Endodermal cell (in vitro differentiated cells): ENCODE results near the gene ATP8B1. TPM values are rescaled to one million over a fixed set of nuclear protein-coding genes. Genes with fewer than 3 reads are reported as not detected.

Experiments used
- DNase-seq: peaks from one replicate; pipeline ENCODE4 v3.0.0-alpha.2; 2017
- H3K27ac ChIP-seq: 2 replicates; pipeline ENCODE4 v1.5.1; 2013; ENCODE audit warnings: mild to moderate bottlenecking, low read depth, low read length, moderate library complexity
- H3K27me3 ChIP-seq: 2 replicates; pipeline ENCODE4 v1.6.1; 2013; ENCODE audit warnings: mild to moderate bottlenecking, low read length, moderate library complexity; ENCODE audit not compliant: insufficient read depth, control insufficient read depth, poor library complexity, severe bottlenecking
- H3K36me3 ChIP-seq: 2 replicates; pipeline ENCODE4 v1.7.0; 2013; ENCODE audit warnings: mild to moderate bottlenecking, low read length, moderate library complexity; ENCODE audit not compliant: control insufficient read depth, insufficient read depth
- H3K4me1 ChIP-seq: one replicate; pipeline ENCODE4 v1.7.0; 2013; ENCODE audit warnings: low read length; ENCODE audit not compliant: control insufficient read depth, insufficient read depth
- H3K4me3 ChIP-seq: 2 replicates; pipeline ENCODE4 v1.5.1; 2013; ENCODE audit warnings: mild to moderate bottlenecking, low read length, moderate library complexity
- H3K9ac ChIP-seq: 2 replicates; pipeline ENCODE4 v1.6.1; 2013; ENCODE audit warnings: mild to moderate bottlenecking, low read length, moderate library complexity; ENCODE audit not compliant: poor library complexity, severe bottlenecking; ENCODE audit errors: extremely low read depth
- H3K9me3 ChIP-seq: 2 replicates; pipeline ENCODE4 v1.6.1; 2013; ENCODE audit warnings: mild to moderate bottlenecking, low read length, moderate library complexity; ENCODE audit not compliant: control insufficient read depth
- H3K27ac Mint-ChIP-seq: 2 replicates; pipeline ENCODE4 v1.8.0; 2020; ENCODE audit warnings: mixed read lengths
- H3K27me3 Mint-ChIP-seq: 2 replicates; pipeline ENCODE4 v1.8.0; 2021; ENCODE audit warnings: mild to moderate bottlenecking, mixed read lengths; ENCODE audit not compliant: insufficient read depth
- H3K36me3 Mint-ChIP-seq: 2 replicates; pipeline ENCODE4 v1.8.0; 2020; ENCODE audit warnings: low read depth, mixed read lengths
- H3K4me1 Mint-ChIP-seq: 2 replicates; pipeline ENCODE4 v1.8.0; 2020; ENCODE audit warnings: mixed read lengths
- H3K4me3 Mint-ChIP-seq: 2 replicates; pipeline ENCODE4 v1.8.0; 2020; ENCODE audit warnings: mild to moderate bottlenecking, moderate library complexity, mixed read lengths
- H3K9me3 Mint-ChIP-seq: 2 replicates; pipeline ENCODE4 v1.8.0; 2020; ENCODE audit warnings: mild to moderate bottlenecking, mixed read lengths
- WGBS, 2 experiments: methylation state at CpG; one replicate each; pipeline versions ENCODE4 v1.1.5 to v1.1.7; 2013; ENCODE audit warnings: missing lambda C conversion rate in 2 of 2, mixed read lengths in 1 of 2; ENCODE audit not compliant: insufficient coverage in 1 of 2, insufficient read length in 1 of 2; 5-methylcytosine and 5-hydroxymethylcytosine counted together
- total RNA-seq, 2 donors: library from RNA; stranded (reverse); fragmentation: NEBNext Ultra II Directional in 1 of 2; extraction: Animal tissue kit (Norgen Biotek cat#: 25700) in 1 of 2; gene quantifications; 2 replicates in 1 of 2; 3 replicates in 1 of 2; pipeline ENCODE4 v1.2.1, GENCODE V29; 2021
- TF ChIP-seq, protein P1 (sequence below): fragments of 200-600 bp; sonication (generic); conservative IDR thresholded peaks from 2 replicates; pipeline ENCODE4 v1.5.0; 2021; ENCODE audit warnings: antibody characterized with exemption, mild to moderate bottlenecking

The ATP8B1 gene
- total RNA-seq, 2 donors from 2014 or later, result 1.7 to 13.5 TPM

DNA sequence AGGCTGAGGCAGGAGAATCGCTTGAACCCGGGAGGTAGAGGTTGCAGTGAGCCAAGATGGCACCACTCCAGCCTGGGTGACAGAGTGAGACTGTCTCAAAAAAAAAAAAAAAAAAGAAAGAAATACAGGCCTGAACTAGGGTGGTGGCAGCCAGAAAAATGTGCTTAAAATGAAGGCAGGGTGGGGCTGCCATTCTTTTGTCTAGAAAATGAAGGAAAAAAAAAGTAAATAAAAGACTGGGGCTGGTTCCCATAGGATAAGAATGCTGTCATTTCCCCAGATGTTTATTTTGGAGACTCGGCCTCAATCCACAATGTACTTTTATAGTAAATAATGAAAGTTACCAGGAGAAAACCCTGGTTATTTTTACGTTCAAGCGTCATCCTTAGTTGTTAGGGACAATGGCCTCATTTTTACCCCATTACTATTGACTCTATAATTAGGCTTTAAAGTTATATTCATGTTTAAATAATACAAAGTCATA is 58.9 kb downstream of the ATP8B1 start:
- Histone ChIP-seq H3K4me1 (peaks cover 5% of the 10 kb centered on the region), H3K4me3 (no peak overlapping the region), H3K27ac (no peak overlapping the region), H3K27me3 (no peaks in the 10 kb centered on the region), H3K36me3 (no peaks in the 10 kb centered on the region), H3K9ac (no peak overlapping the region), H3K9me3 (peaks cover 10% of the 10 kb centered on the region)
- H3K27me3 Mint-ChIP-seq, result no peaks in the 10 kb centered on the region
- H3K27ac Mint-ChIP-seq, result no peak overlapping the region
- H3K36me3 Mint-ChIP-seq, result peaks cover 13% of the 10 kb centered on the region
- H3K4me3 Mint-ChIP-seq, result no peak overlapping the region
- TF ChIP-seq, protein P1, sequence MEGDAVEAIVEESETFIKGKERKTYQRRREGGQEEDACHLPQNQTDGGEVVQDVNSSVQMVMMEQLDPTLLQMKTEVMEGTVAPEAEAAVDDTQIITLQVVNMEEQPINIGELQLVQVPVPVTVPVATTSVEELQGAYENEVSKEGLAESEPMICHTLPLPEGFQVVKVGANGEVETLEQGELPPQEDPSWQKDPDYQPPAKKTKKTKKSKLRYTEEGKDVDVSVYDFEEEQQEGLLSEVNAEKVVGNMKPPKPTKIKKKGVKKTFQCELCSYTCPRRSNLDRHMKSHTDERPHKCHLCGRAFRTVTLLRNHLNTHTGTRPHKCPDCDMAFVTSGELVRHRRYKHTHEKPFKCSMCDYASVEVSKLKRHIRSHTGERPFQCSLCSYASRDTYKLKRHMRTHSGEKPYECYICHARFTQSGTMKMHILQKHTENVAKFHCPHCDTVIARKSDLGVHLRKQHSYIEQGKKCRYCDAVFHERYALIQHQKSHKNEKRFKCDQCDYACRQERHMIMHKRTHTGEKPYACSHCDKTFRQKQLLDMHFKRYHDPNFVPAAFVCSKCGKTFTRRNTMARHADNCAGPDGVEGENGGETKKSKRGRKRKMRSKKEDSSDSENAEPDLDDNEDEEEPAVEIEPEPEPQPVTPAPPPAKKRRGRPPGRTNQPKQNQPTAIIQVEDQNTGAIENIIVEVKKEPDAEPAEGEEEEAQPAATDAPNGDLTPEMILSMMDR, result no peak
- H3K4me1 Mint-ChIP-seq, result peaks cover 27% of the 10 kb centered on the region
- DNase-seq, result no peak
- 95% methylated on average over 4 of the region's 5 CpGs; no CpG with 5 or more reads in 1 of the 2 experiments for WGBS, 2 experiments
- H3K9me3 Mint-ChIP-seq, result peaks cover 5% of the 10 kb centered on the region

DNA sequence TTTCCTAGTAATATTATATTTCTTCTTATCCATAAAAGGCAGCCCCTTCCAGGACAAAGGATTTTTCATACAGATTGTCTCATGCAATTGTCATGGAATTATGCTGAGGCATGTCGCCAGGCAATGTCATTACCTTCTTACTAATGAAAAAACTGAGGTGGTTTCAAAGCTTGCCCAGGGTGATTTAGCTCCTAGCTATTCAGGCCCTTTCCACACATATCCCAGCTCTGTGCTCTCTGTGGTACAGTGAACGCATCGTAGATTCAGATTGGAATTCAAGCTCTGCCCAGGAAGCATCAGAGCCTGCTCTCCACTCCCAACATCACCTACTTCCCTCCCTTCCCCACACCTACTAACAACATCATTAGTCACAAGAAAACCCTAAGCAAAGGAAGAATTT is 60.1 kb downstream of the ATP8B1 start:
- no peaks in the 10 kb centered on the region for H3K36me3 ChIP-seq
- H3K27ac ChIP-seq, result no peak overlapping the region
- 93 to 95% methylated on average over 3 of the region's 3 CpGs for WGBS, 2 experiments
- H3K36me3 Mint-ChIP-seq, result peaks cover 13% of the 10 kb centered on the region
- peak overlapping the region; percentile 30 for H3K27ac Mint-ChIP-seq
- H3K9me3 Mint-ChIP-seq, result peaks cover 5% of the 10 kb centered on the region
- no peak overlapping the region for H3K4me3 Mint-ChIP-seq
- no peaks in the 10 kb centered on the region for H3K27me3 Mint-ChIP-seq
- DNase-seq, result no peak
- peaks cover 15% of the 10 kb centered on the region for H3K4me1 Mint-ChIP-seq
- H3K4me3 ChIP-seq, result no peak overlapping the region
- H3K9me3 ChIP-seq, result peaks cover 10% of the 10 kb centered on the region
- H3K9ac ChIP-seq, result no peak overlapping the region
- no peaks in the 10 kb centered on the region for H3K27me3 ChIP-seq
- H3K4me1 ChIP-seq, result no peaks in the 10 kb centered on the region
- TF ChIP-seq, protein P1, result no peak

DNA sequence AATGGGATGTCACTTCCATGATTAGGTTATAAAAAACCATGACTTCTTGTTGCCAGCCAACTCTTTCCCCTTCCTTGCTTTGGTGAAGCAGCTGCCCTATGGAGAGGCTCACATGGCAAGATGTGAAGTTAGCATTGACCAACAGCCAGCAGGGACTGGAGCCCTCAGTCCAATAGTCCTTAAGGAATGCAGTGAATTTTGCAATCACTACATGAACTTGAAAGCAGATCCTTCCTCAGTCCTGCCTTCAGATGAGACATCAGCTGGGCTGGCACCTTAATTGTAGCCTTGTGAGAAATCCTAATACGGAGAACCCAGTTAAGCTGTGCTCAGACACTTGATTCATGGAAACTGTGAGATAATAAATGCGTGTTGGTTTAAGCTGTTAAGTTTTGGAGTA is 61.8 kb downstream of the ATP8B1 start:
- no peak overlapping the region for H3K27ac ChIP-seq
- 96% methylated on average over 2 of the region's 2 CpGs; no CpG with 5 or more reads in 1 of the 2 experiments for WGBS, 2 experiments
- no peaks in the 10 kb centered on the region for H3K36me3 ChIP-seq
- no peaks in the 10 kb centered on the region for H3K27me3 Mint-ChIP-seq
- peaks cover 5% of the 10 kb centered on the region for H3K9me3 Mint-ChIP-seq
- H3K4me3 ChIP-seq, result no peak overlapping the region
- no peaks in the 10 kb centered on the region for H3K27me3 ChIP-seq
- H3K4me3 Mint-ChIP-seq, result no peak overlapping the region
- peaks cover 10% of the 10 kb centered on the region for H3K9me3 ChIP-seq
- H3K27ac Mint-ChIP-seq, result no peak overlapping the region
- no peaks in the 10 kb centered on the region for H3K4me1 ChIP-seq
- peaks cover 13% of the 10 kb centered on the region for H3K36me3 Mint-ChIP-seq
- no peak for DNase-seq
- H3K4me1 Mint-ChIP-seq, result peaks cover 10% of the 10 kb centered on the region
- H3K9ac ChIP-seq, result no peak overlapping the region
- TF ChIP-seq, protein P1, result no peak
